B cell (primary cell): ENCODE results near the gene G3BP1. TPM values are rescaled to one million over a fixed set of nuclear protein-coding genes. Genes with fewer than 3 reads are reported as not detected.

Experiments used
- ATAC-seq: fragments of 200-7000 bp; cut with Tn5 transposase; one replicate; pipeline ENCODE4 v1.10.0; 2021; ENCODE audit warnings: low read depth, mild to moderate bottlenecking, moderate number of reproducible peaks, moderate library complexity
- CTCF ChIA-PET: fragments of 350-600 bp; sonication (Branson Sonifier 250); formaldehyde crosslinking; loops from one replicate; lab custom pipeline; 2021; ENCODE audit warnings: antibody characterized with exemption, inconsistent platforms; lab: Charles Lee
- POLR2A ChIA-PET: fragments of 350-600 bp; sonication (Branson Sonifier 250); formaldehyde crosslinking; loops from one replicate; lab custom pipeline; 2021; ENCODE audit warnings: antibody characterized with exemption; lab: Charles Lee
- DNase-seq: peaks from one replicate; pipeline ENCODE4 v3.0.0; 2013
- H2AFZ ChIP-seq: 2 replicates; pipeline ENCODE4 v1.6.1; 2012; ENCODE audit warnings: mild to moderate bottlenecking, low read depth, low read length; ENCODE audit not compliant: insufficient read depth, poor library complexity, severe bottlenecking
- H3K27ac ChIP-seq, 2 donors: 1 replicate in 1 of 2; 2 replicates in 1 of 2; pipeline ENCODE4 v1.5.1; 2012 to 2013; ENCODE audit warnings: low read length in 2 of 2, mild to moderate bottlenecking in 2 of 2, moderate library complexity in 1 of 2
- H3K27me3 ChIP-seq, 4 experiments: fragments of 200-600 bp in 1 of 4; sonication (generic) in 1 of 4; replicated peaks in 1 of 4; 1 replicate in 2 of 4; 2 replicates in 2 of 4; pipeline versions ENCODE4 v1.6.1 to v1.7.0; 2013 to 2016; ENCODE audit warnings: low read length in 3 of 4, mild to moderate bottlenecking in 2 of 4, mixed read lengths in 1 of 4, moderate library complexity in 1 of 4; ENCODE audit not compliant: insufficient read depth in 4 of 4, control insufficient read depth in 3 of 4; ENCODE audit errors: control extremely low read depth in 1 of 4
- H3K36me3 ChIP-seq, 2 experiments: replicated peaks in 1 of 2; 1 replicate in 1 of 2; 2 replicates in 1 of 2; pipeline versions ENCODE4 v1.6.1 to v1.7.1; 2013; ENCODE audit warnings: low read length in 1 of 2; ENCODE audit not compliant: insufficient read depth in 2 of 2, control insufficient read depth in 1 of 2; ENCODE audit errors: control extremely low read depth in 1 of 2, extremely low read depth in 1 of 2
- H3K4me1 ChIP-seq, 2 donors: fragments of 200-600 bp in 1 of 2; sonication (generic) in 1 of 2; 1 replicate in 1 of 2; 2 replicates in 1 of 2; pipeline versions ENCODE4 v1.5.1 to v1.6.1; 2013 to 2017; ENCODE audit warnings: low read length in 2 of 2; ENCODE audit not compliant: control insufficient read depth in 2 of 2, insufficient read depth in 2 of 2
- H3K4me2 ChIP-seq: replicated peaks from 2 replicates; pipeline ENCODE3; 2012; ENCODE audit warnings: mild to moderate bottlenecking, low read depth, low read length; ENCODE audit not compliant: poor library complexity, severe bottlenecking
- H3K4me3 ChIP-seq, 5 experiments: fragments of 200-600 bp in 1 of 5; sonication (generic) in 1 of 5; 1 replicate in 3 of 5; 2 replicates in 2 of 5; pipeline versions ENCODE4 v1.5.1 to v1.7.0; 2011 to 2016; ENCODE audit warnings: low read length in 4 of 5, mild to moderate bottlenecking in 4 of 5, low read depth in 2 of 5, control low read depth in 1 of 5, moderate library complexity in 1 of 5; ENCODE audit not compliant: insufficient read depth in 1 of 5; ENCODE audit errors: control extremely low read depth in 1 of 5, extremely low read depth in 1 of 5
- H3K79me2 ChIP-seq: fragments of 200-600 bp; sonication (generic); one replicate; pipeline ENCODE4 v1.6.0; 2016; ENCODE audit warnings: low read length; ENCODE audit not compliant: control insufficient read depth, insufficient read depth
- H3K9ac ChIP-seq: fragments of 200-600 bp; sonication (generic); 2 replicates; pipeline ENCODE4 v1.6.1; 2017; ENCODE audit warnings: mild to moderate bottlenecking, low read length, moderate library complexity
- H3K9me3 ChIP-seq, 3 donors: one replicate each; pipeline versions ENCODE4 v1.6.1 to v1.7.1; 2013; ENCODE audit warnings: low read length in 2 of 3; ENCODE audit not compliant: control insufficient read depth in 2 of 3, insufficient read depth in 1 of 3; ENCODE audit errors: control extremely low read depth in 1 of 3
- H4K20me1 ChIP-seq: 2 replicates; pipeline ENCODE4 v1.6.0; 2012; ENCODE audit warnings: mild to moderate bottlenecking, low read length; ENCODE audit not compliant: insufficient read depth, control insufficient read depth, poor library complexity, severe bottlenecking
- H3K27ac Mint-ChIP-seq: one replicate; pipeline ENCODE4 v1.8.0; 2021; ENCODE audit warnings: mixed read lengths
- H3K27me3 Mint-ChIP-seq: one replicate; pipeline ENCODE4 v1.8.0; 2021; ENCODE audit warnings: mixed read lengths
- H3K4me1 Mint-ChIP-seq: one replicate; pipeline ENCODE4 v1.8.0; 2021; ENCODE audit warnings: mixed read lengths
- H3K4me3 Mint-ChIP-seq: one replicate; pipeline ENCODE4 v1.8.0; 2021; ENCODE audit warnings: mixed read lengths
- H3K9me3 Mint-ChIP-seq: one replicate; pipeline ENCODE4 v1.8.0; 2022; ENCODE audit warnings: mixed read lengths; ENCODE audit not compliant: insufficient read depth
- CTCF ChIP-seq: fragments of 200-600 bp; IDR thresholded peaks from one replicate; pipeline ENCODE4 v1.8.0; 2022; ENCODE audit warnings: antibody characterized with exemption, mild to moderate bottlenecking
- EZH2 ChIP-seq: IDR thresholded peaks from 2 replicates; pipeline ENCODE4 v1.6.1; 2012; ENCODE audit warnings: borderline replicate concordance, low read depth, mild to moderate bottlenecking, moderate library complexity, low read length; ENCODE audit not compliant: insufficient read depth, poor library complexity, severe bottlenecking
- WGBS: methylation state at CpG from one replicate; pipeline ENCODE4 v1.1.5; 2013; ENCODE audit warnings: missing lambda C conversion rate; ENCODE audit not compliant: insufficient coverage; 5-methylcytosine and 5-hydroxymethylcytosine counted together
- intact Hi-C: fragments of 100-400 bp; cut with micrococcal nuclease; formaldehyde crosslinking; loops from one replicate; pipeline ENCODE4 v1.10.0; 2022
- polyA plus RNA-seq: library from polyadenylated mRNA; depleted of rRNA; stranded (reverse); fragments of >200 nt; gene quantifications from 2 replicates; pipeline ENCODE4 v1.2.3, GENCODE V29; 2012
- total RNA-seq, 2 donors: library from RNA; stranded (reverse); fragments of 120-200 nt in 1 of 2; gene quantifications; 1 replicate in 1 of 2; 2 replicates in 1 of 2; pipeline versions ENCODE4 v1.2.3 to v1.2.4, GENCODE V29; 2013 to 2022

The G3BP1 gene
- total and polyA plus RNA-seq, 2 donors (not counting 1 experiment from before 2014, with no cell fraction given), result 12.7 to 159 TPM

- CTCF ChIA-PET, result interaction anchor here (1.1 to 1.2 kb wide), 2 partner anchors 13 to 20 kb away, joined by 3 to 4 read pairs; partner anchors contain the start of gene G3BP1
- TF ChIP-seq EZH2 (no peak), CTCF (no peak)
- intact Hi-C loops, result no loop called here
- no peak for ATAC-seq
- Histone ChIP-seq H3K36me3 (peaks cover 4 to 11% of the 10 kb centered on the region in 2 experiments), H3K9ac (no peak overlapping the region), H3K27me3 (no peaks in the 10 kb centered on the region), H4K20me1 (no peaks in the 10 kb centered on the region), H3K27ac (no peak overlapping the region), H3K4me3 (no peak overlapping the region), H3K4me1 (peaks cover 15 to 22% of the 10 kb centered on the region in 2 donors), H2AFZ (no peak overlapping the region), H3K9me3 (no peaks in the 10 kb centered on the region), H3K4me2 (no peak overlapping the region), H3K79me2 (peaks cover 66% of the 10 kb centered on the region)
- WGBS, result 100% methylated on average over 3 of the region's 4 CpGs
- H3K4me1 Mint-ChIP-seq, result peaks cover 35% of the 10 kb centered on the region
- H3K27ac Mint-ChIP-seq, result no peak overlapping the region
- DNase-seq, result no peak
- no peaks in the 10 kb centered on the region for H3K27me3 Mint-ChIP-seq
- H3K9me3 Mint-ChIP-seq, result no peaks in the 10 kb centered on the region
- POLR2A ChIA-PET, result interaction anchor here (0.8 kb wide), 1 partner anchor 19 kb away, joined by 3 read pairs; no protein-coding TSS in a partner anchor
- H3K4me3 Mint-ChIP-seq, result no peak overlapping the region
Observed at GRCh38 chr5:151751593-151751992, 20.2 kb upstream of the G3BP1 start.

- 94% methylated on average over 3 of the region's 3 CpGs for WGBS
- H3K27ac ChIP-seq, result no peak overlapping the region
- Mint-ChIP-seq H3K27me3 (no peaks in the 10 kb centered on the region), H3K27ac (no peak overlapping the region), H3K4me3 (no peak overlapping the region), H3K9me3 (no peaks in the 10 kb centered on the region), H3K4me1 (peaks cover 45% of the 10 kb centered on the region)
- no peak overlapping the region for H2AFZ ChIP-seq
- H4K20me1 ChIP-seq, result no peaks in the 10 kb centered on the region
- no peaks in the 10 kb centered on the region for H3K9me3 ChIP-seq
- intact Hi-C loops, result loop anchor here (5.0 kb wide), 2 partner anchors 308 to 1798 kb away; partner anchors contain the start of gene SLC36A1
- ChIA-PET POLR2A (interaction anchor here (1.0 kb wide), 1 partner anchor 16 kb away, joined by 5 read pairs; the partner anchor contains the start of gene G3BP1), CTCF (interaction anchor here (0.7 to 1.0 kb wide), 3 partner anchors 13 to 22 kb away, joined by 3 to 5 read pairs (median 4); no protein-coding TSS in a partner anchor)
- no peak overlapping the region for H3K9ac ChIP-seq
- H3K4me1 ChIP-seq, result peaks cover 22 to 29% of the 10 kb centered on the region in 2 donors
- ATAC-seq (no peak), DNase-seq (no peak)
- H3K36me3 ChIP-seq, result peaks cover 4 to 11% of the 10 kb centered on the region in 2 experiments
- H3K27me3 ChIP-seq, result no peaks in the 10 kb centered on the region
- H3K79me2 ChIP-seq, result peaks cover 75% of the 10 kb centered on the region
- no peak overlapping the region for H3K4me2 ChIP-seq
- H3K4me3 ChIP-seq, result no peak overlapping the region
- no peak for TF ChIP-seq EZH2
- TF ChIP-seq CTCF, result no peak
Observed at GRCh38 chr5:151755383-151755782, 16.4 kb upstream of the G3BP1 start.
